NT2/D1 (cell line): Measurements from ENCODE around the gene HSP90AA1.
A peak's percentile ranks its signal among the peaks of the same experiment; 100 is the strongest.

Source experiments
- DNase-seq: peaks from one replicate; pipeline ENCODE4 v3.0.0-alpha.2; 2011; ENCODE audit warnings: low read depth, low spot score
- H3K27me3 ChIP-seq: 2 replicates; pipeline ENCODE4 v1.6.0; 2011; ENCODE audit warnings: mild to moderate bottlenecking; ENCODE audit not compliant: insufficient read length, insufficient read depth
- H3K36me3 ChIP-seq: 2 replicates; pipeline ENCODE4 v1.6.1; 2011; ENCODE audit warnings: mild to moderate bottlenecking, low read length, mixed read lengths; ENCODE audit not compliant: insufficient read depth, insufficient read length
- H3K4me1 ChIP-seq: 2 replicates; pipeline ENCODE4 v1.5.1; 2011; ENCODE audit not compliant: insufficient read depth, insufficient read length
- H3K4me3 ChIP-seq: 2 replicates; pipeline ENCODE4 v1.5.1; 2011; ENCODE audit warnings: low read depth; ENCODE audit not compliant: insufficient read length
- H3K9ac ChIP-seq: 2 replicates; pipeline ENCODE4 v1.6.0; 2011; ENCODE audit warnings: low read depth; ENCODE audit not compliant: insufficient read length
- H3K9me3 ChIP-seq: 2 replicates; pipeline ENCODE4 v1.5.1; 2011; ENCODE audit warnings: mild to moderate bottlenecking, low read length; ENCODE audit not compliant: insufficient read depth
- SUZ12 ChIP-seq: IDR thresholded peaks from 2 replicates; pipeline ENCODE4 v1.6.1; 2011; ENCODE audit not compliant: insufficient read length, insufficient read depth; ENCODE audit errors: extremely low read depth
- YY1 ChIP-seq: IDR thresholded peaks from 2 replicates; pipeline ENCODE4 v1.6.1; 2011; ENCODE audit not compliant: insufficient read length, insufficient read depth
- ZNF274 ChIP-seq: IDR thresholded peaks from 2 replicates; pipeline ENCODE4 v1.6.1; 2011; ENCODE audit warnings: mild to moderate bottlenecking, low read depth, low read length

Gene HSP90AA1

DNA sequence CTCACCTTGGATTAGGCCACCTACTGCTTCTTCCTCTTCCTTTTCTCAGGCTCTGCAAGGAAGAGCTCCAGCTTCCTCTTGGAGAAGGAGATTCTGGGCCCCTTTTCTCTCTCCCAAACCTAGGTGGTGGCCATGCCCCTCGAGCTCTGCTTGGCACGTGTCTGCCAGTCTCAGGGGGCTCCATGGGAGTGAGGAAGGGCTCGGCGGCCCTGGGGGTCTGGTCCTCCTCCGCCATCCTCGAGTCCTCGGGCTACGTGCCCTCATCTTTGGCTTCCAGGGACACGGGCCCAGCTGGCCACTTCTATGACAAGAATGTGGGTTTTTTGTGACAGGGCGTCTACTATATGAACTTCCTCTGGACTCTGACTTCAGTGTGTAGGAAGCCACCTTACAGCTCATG, 34.3 kb downstream of the HSP90AA1 start:
- no peak for TF ChIP-seq ZNF274
- TF ChIP-seq YY1 = no peak
- TF ChIP-seq SUZ12 = no peak
- H3K9ac ChIP-seq = no peak overlapping the region
- H3K27me3 ChIP-seq = no peaks in the 10 kb centered on the region
- peaks cover 19% of the 10 kb centered on the region for H3K4me1 ChIP-seq
- DNase-seq = no peak
- no peak overlapping the region for H3K4me3 ChIP-seq
- no peaks in the 10 kb centered on the region for H3K9me3 ChIP-seq
- H3K36me3 ChIP-seq = peaks cover 72% of the 10 kb centered on the region

DNA sequence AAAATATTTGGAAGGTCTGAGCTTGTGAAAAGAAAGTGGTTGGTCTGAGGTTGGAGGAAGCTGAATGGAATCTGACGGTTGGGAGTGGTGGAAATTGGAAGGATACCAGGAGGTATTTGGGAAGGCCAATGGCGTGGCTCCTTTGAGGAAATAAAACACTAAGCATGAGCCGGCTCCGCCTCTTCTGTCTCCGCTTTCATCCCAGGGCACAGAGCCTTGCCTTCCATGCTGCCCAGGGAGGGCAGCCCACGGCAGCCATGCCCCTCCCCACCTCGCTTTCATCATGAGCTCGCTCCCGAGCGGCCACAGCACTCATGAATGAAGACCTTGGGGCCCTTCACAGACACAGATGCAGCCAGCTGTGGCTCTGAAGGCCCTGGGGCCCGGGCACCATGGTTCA, 36.2 kb downstream of the HSP90AA1 start:
- no peaks in the 10 kb centered on the region for H3K27me3 ChIP-seq
- DNase-seq = no peak
- peaks cover 74% of the 10 kb centered on the region for H3K36me3 ChIP-seq

DNA sequence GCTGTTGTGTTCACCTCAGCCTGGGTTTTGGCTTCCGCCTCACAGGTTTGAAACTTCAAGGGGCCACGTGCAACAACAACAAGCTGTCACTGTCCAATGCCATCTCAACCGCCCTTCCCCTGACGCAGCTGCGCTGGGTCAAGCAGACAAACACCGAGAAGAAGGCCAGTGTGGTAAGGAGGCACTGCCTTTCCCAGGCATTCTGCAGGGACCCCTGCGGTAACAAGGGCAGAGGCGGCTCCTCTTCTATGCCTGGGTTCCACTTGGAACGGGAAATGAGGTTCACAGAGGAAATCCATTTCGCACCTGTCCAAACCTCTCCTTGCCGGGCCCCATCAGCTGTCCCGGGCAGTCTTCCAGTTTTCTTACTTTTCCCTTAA, 36.8 kb downstream of the HSP90AA1 start:
- no peak overlapping the region for H3K4me3 ChIP-seq
- no peaks in the 10 kb centered on the region for H3K9me3 ChIP-seq
- no peaks in the 10 kb centered on the region for H3K27me3 ChIP-seq
- no peak for TF ChIP-seq ZNF274
- no peak for TF ChIP-seq SUZ12
- no peak for TF ChIP-seq YY1
- H3K36me3 ChIP-seq = peaks cover 70% of the 10 kb centered on the region
- H3K9ac ChIP-seq = no peak overlapping the region
- peaks cover 5% of the 10 kb centered on the region for H3K4me1 ChIP-seq
- DNase-seq = no peak

More for the DNA sequence above, 36.2 kb downstream of the HSP90AA1 start:
- Histone ChIP-seq H3K4me3 (no peak overlapping the region), H3K4me1 (peaks cover 11% of the 10 kb centered on the region), H3K9me3 (no peaks in the 10 kb centered on the region), H3K9ac (no peak overlapping the region)
- TF ChIP-seq ZNF274 (no peak), YY1 (no peak), SUZ12 (no peak)

DNA sequence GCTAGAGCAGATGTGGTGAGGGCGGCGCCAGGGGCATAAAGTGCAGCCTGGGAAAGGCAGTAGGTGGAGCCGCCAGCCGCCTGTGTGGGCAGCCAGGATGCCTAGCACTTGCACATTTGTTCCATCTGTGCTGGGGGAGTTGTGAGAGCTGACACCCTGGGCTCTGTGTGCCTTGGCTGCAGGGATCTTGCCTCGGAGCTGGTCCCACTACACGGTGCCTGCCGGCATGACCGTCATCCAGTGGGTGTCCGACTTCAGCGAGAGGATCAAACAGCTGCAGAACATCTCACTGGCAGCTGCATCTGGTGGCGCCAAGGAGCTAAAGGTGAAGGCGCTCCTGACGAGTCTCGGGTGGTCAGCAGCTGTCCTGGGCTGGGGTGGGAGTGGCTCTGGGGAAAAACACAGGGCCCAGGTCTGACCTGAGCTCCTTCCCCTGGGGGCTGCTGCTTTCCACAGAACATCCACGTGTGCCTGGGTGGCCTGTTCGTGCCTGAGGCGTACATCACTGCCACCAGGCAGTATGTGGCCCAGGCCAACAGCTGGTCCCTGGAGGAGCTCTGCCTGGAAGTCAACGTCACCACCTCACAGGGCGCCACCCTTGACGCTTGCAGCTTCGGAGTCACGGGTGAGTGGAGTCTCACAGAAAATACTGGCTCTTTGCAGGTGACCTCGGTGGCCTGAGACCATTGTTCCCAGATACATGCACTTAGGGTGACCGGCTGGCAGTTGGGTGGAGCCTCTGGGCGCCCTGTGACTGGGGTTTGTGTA, 37.4 kb downstream of the HSP90AA1 start:
- no peak for DNase-seq
- no peak for TF ChIP-seq YY1
- no peak for TF ChIP-seq SUZ12
- TF ChIP-seq ZNF274 = no peak
- Histone ChIP-seq H3K36me3 (peaks cover 72% of the 10 kb centered on the region), H3K9me3 (no peaks in the 10 kb centered on the region), H3K9ac (no peak overlapping the region), H3K4me3 (no peak overlapping the region), H3K4me1 (peaks cover 3% of the 10 kb centered on the region), H3K27me3 (no peaks in the 10 kb centered on the region)

DNA sequence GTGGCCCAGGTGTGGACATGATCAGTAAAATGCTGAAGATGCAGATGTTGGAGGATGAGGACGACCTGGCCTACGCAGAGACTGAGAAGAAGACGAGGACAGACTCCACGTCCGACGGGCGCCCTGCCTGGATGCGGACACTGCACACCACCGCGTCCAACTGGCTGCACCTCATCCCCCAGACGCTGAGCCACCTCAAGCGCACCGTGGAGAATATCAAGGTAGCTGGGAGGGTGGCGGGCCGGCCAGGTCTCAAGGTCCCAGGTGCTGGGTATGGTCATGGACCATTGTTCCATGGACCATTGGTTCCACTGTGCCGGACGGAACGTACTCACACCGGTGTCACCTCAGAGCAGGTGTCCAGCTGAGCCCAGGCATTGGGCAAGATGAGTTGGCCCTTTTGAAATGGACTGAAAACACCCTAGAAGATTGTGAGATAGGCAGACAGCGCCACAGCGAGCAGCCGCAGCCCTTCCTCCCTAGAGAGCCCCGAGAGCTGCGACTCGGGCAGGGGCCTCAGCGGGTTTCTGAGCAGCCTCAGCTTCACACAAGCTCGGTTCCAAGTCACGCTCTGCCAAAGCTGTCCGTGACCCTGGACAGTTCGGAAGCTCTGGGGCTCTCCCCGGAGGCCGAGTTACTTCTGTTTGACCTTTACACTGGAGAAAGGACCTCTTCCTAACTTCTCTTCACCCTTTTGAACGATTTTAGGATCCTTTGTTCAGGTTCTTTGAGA, 38.9 kb downstream of the HSP90AA1 start:
- Histone ChIP-seq H3K9ac (no peak overlapping the region), H3K9me3 (no peaks in the 10 kb centered on the region), H3K4me1 (peaks cover 3% of the 10 kb centered on the region), H3K36me3 (peaks cover 78% of the 10 kb centered on the region), H3K4me3 (no peak overlapping the region), H3K27me3 (no peaks in the 10 kb centered on the region)
- DNase-seq = no peak
- TF ChIP-seq YY1 (no peak), ZNF274 (no peak), SUZ12 (no peak)

DNA sequence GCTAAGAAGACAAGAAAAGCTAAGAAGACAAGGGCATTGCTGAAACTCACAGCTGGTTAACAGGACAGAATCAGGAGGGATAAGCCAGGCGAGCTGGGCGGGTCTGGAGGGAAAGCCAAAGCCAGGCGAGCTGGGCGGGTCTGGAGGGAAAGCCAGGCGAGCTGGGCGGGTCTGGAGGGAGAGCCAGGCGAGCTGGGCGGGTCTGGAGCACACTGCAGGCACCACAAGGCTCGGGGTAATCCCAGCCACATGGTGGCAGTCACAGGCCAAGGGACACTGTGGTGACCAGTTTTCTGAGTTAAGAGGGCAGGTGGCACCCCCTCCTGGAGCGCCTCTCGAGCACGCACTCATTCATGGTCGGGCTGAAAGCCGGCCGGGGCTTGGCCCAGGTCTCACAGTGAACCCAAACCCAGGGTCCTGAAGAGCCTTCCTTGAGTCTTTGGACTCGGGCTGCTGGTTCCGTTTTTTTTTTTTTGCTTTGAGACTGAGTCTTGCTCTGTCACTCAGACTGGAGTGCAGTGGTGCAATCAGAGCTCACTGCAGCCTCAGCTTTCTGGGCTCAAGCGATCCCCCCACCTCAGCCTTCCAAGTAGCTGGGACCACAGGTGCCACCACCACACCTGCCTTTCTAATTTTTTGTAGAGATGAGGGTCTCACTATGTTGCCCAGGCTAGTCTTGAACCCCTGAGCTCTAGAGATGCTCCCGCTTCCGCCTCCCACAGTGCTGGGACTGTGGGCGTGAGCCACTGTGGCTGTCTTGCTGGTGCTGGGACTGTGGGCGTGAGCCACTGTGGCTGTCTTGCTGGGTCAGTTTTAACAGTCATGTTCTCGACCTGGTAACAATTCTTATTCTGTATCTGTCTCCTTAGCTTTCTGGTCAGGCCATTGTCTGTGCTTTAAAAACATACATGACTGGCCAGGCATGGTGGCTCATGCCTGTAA, 40.2 kb downstream of the HSP90AA1 start:
- Histone ChIP-seq H3K27me3 (no peaks in the 10 kb centered on the region), H3K9me3 (no peaks in the 10 kb centered on the region), H3K9ac (no peak overlapping the region), H3K36me3 (peaks cover 77% of the 10 kb centered on the region), H3K4me1 (peaks cover 3% of the 10 kb centered on the region), H3K4me3 (no peak overlapping the region)
- peak; percentile 83 for DNase-seq
- TF ChIP-seq ZNF274 (no peak), SUZ12 (no peak), YY1 (no peak)
